HEK293 (cell line): ENCODE results near the gene NFIC.

Experiments
- CTCF ChIA-PET: fragments of 350-600 bp; formaldehyde crosslinking; extraction: SDS; loops from one replicate; lab custom pipeline; 2021; ENCODE audit warnings: antibody characterized with exemption; lab: Yijun Ruan, JAX
- POLR2A ChIA-PET: fragments of 300-600 bp; formaldehyde crosslinking; extraction: SDS; loops from one replicate; lab custom pipeline; 2020; ENCODE audit warnings: antibody characterized with exemption, inconsistent platforms; lab: Yijun Ruan, JAX
- H3K27ac ChIP-seq: fragments of 200-500 bp; sonication (Bioruptor generic); 2 replicates; pipeline ENCODE4 v1.5.1; 2014; ENCODE audit warnings: low read depth, low read length, control low read depth, inconsistent platforms; ENCODE audit errors: extremely low read depth
- H3K36me3 ChIP-seq, 2 experiments: fragments of 200-500 bp in 1 of 2; sonication (Bioruptor generic) in 1 of 2; 1 replicate in 1 of 2; 2 replicates in 1 of 2; pipeline ENCODE4 v1.5.1; 2014 to 2017; ENCODE audit warnings: inconsistent platforms in 2 of 2, low read length in 2 of 2; ENCODE audit not compliant: control insufficient read depth in 2 of 2, insufficient read depth in 1 of 2
- H3K4me1 ChIP-seq: fragments of 200-500 bp; sonication (Bioruptor generic); 2 replicates; pipeline ENCODE4 v1.5.1; 2014; ENCODE audit warnings: mild to moderate bottlenecking, low read length, inconsistent platforms; ENCODE audit not compliant: control insufficient read depth, insufficient read depth
- H3K4me3 ChIP-seq: 2 replicates; pipeline ENCODE4 v1.5.1; 2011; ENCODE audit warnings: low read depth, mild to moderate bottlenecking, control low read depth, low read length, moderate library complexity
- H3K9me3 ChIP-seq: fragments of 200-500 bp; sonication (Bioruptor generic); 2 replicates; pipeline ENCODE4 v1.5.1; 2014; ENCODE audit warnings: low read depth, low read length, inconsistent platforms; ENCODE audit not compliant: control insufficient read depth, insufficient read depth
- GLI4 ChIP-seq: fragments of 450-650 bp; formaldehyde crosslinking; IDR thresholded peaks from 2 replicates; pipeline ENCODE4 v1.5.1; 2016; ENCODE audit warnings: missing biosample characterization, missing genetic modification characterization
- KLF7 ChIP-seq: fragments of 450-650 bp; formaldehyde crosslinking; IDR thresholded peaks from 2 replicates; pipeline ENCODE4 v1.5.1; 2016; ENCODE audit warnings: missing biosample characterization, missing genetic modification characterization, borderline replicate concordance
- KLF8 ChIP-seq: fragments of 450-650 bp; formaldehyde crosslinking; IDR thresholded peaks from 2 replicates; pipeline ENCODE4 v1.5.1; 2016; ENCODE audit warnings: missing biosample characterization, missing genetic modification characterization
- REPIN1 ChIP-seq: fragments of 450-650 bp; formaldehyde crosslinking; IDR thresholded peaks from 2 replicates; pipeline ENCODE4 v1.5.1; 2017; ENCODE audit warnings: missing biosample characterization, missing genetic modification characterization, low read depth
- ZBTB21 ChIP-seq: fragments of 450-650 bp; formaldehyde crosslinking; IDR thresholded peaks from 2 replicates; pipeline ENCODE4 v1.5.1; 2017; ENCODE audit warnings: missing biosample characterization, missing genetic modification characterization
- ZFHX2 ChIP-seq: fragments of 450-650 bp; formaldehyde crosslinking; conservative IDR thresholded peaks from 2 replicates; pipeline ENCODE4 v1.5.1; 2016; ENCODE audit warnings: missing biosample characterization, missing genetic modification characterization
- ZFP3 ChIP-seq: fragments of 450-650 bp; formaldehyde crosslinking; IDR thresholded peaks from 2 replicates; pipeline ENCODE4 v1.5.1; 2016; ENCODE audit warnings: low read depth, missing biosample characterization, missing genetic modification characterization
- ZNF16 ChIP-seq: fragments of 450-650 bp; formaldehyde crosslinking; IDR thresholded peaks from 2 replicates; pipeline ENCODE4 v1.5.1; 2016; ENCODE audit warnings: low read depth, missing biosample characterization, missing genetic modification characterization
- ZNF174 ChIP-seq: fragments of 450-650 bp; formaldehyde crosslinking; IDR thresholded peaks from 2 replicates; pipeline ENCODE4 v1.5.0; 2017; ENCODE audit warnings: missing biosample characterization, mild to moderate bottlenecking, missing genetic modification characterization
- ZNF184 ChIP-seq: fragments of 450-650 bp; IDR thresholded peaks from 2 replicates; pipeline ENCODE4 v1.5.1; 2018; ENCODE audit warnings: missing biosample characterization, mild to moderate bottlenecking, missing genetic modification characterization
- ZNF19 ChIP-seq: fragments of 450-650 bp; formaldehyde crosslinking; IDR thresholded peaks from 2 replicates; pipeline ENCODE4; 2016; ENCODE audit warnings: missing biosample characterization, missing genetic modification characterization, low read depth
- ZNF214 ChIP-seq: fragments of 450-650 bp; formaldehyde crosslinking; IDR thresholded peaks from 2 replicates; pipeline ENCODE4 v1.5.1; 2017; ENCODE audit warnings: missing biosample characterization, mild to moderate bottlenecking, missing genetic modification characterization, borderline replicate concordance
- ZNF274 ChIP-seq, 2 experiments: fragments of 200-500 bp in 1 of 2; fragments of 450-650 bp in 1 of 2; sonication (Bioruptor generic) in 1 of 2; formaldehyde crosslinking in 1 of 2; IDR thresholded peaks; 2 replicates each; pipeline versions ENCODE4 v1.5.1 to v1.6.1; 2014 to 2016; ENCODE audit warnings: borderline replicate concordance in 1 of 2, inconsistent platforms in 1 of 2, low read length in 1 of 2, missing biosample characterization in 1 of 2, missing genetic modification characterization in 1 of 2
- ZNF433 ChIP-seq: fragments of 450-650 bp; formaldehyde crosslinking; IDR thresholded peaks from 2 replicates; pipeline ENCODE4 v1.5.1; 2016; ENCODE audit warnings: missing biosample characterization, missing genetic modification characterization, low read depth
- ZNF548 ChIP-seq: fragments of 450-650 bp; formaldehyde crosslinking; IDR thresholded peaks from 2 replicates; pipeline ENCODE4 v1.5.1; 2016; ENCODE audit warnings: missing biosample characterization, missing genetic modification characterization
- TF ChIP-seq, protein P1 (sequence below): fragments of 450-650 bp; formaldehyde crosslinking; IDR thresholded peaks from 2 replicates; pipeline ENCODE4 v1.5.1; 2016; ENCODE audit warnings: missing biosample characterization, missing genetic modification characterization
- TF ChIP-seq, protein P2 (sequence below): fragments of 450-650 bp; formaldehyde crosslinking; IDR thresholded peaks from 2 replicates; pipeline ENCODE4 v1.5.1; 2016; ENCODE audit warnings: missing biosample characterization, missing genetic modification characterization
- TF ChIP-seq, protein P3 (sequence below): fragments of 450-650 bp; formaldehyde crosslinking; IDR thresholded peaks from 2 replicates; pipeline ENCODE4 v1.5.1; 2016; ENCODE audit warnings: missing biosample characterization, missing genetic modification characterization
- TF ChIP-seq, protein P4 (sequence below): fragments of 450-650 bp; formaldehyde crosslinking; IDR thresholded peaks from 2 replicates; pipeline ENCODE4 v1.5.1; 2016; ENCODE audit warnings: missing biosample characterization, missing genetic modification characterization
- TF ChIP-seq, protein P5 (sequence below): fragments of 450-650 bp; formaldehyde crosslinking; IDR thresholded peaks from 2 replicates; pipeline ENCODE4 v1.5.1; 2016; ENCODE audit warnings: missing biosample characterization, missing genetic modification characterization

Gene NFIC

DNA sequence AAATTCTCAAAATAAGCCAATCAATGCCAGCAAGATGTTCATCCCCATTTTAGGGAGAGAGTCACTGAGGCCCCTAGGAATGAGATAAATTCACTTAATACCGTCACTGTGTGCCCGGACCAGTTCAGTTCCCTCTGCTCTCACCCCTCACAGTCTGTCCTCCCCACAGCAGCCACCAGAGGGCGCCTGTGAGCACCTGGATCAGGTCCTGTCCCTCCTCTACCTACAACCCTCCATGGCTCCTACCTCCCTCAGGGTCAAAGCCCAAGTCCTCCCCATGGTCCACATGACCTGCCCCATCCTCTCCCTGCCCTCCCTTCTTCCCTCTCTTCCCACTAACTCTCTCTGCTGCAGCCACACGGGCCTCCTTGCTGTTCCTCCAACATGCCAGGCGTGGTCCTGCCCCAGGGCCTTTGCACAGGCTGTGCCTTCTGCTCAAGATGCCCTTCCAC is 42.0 kb upstream of the NFIC start (continued):
- TF ChIP-seq, protein P1, sequence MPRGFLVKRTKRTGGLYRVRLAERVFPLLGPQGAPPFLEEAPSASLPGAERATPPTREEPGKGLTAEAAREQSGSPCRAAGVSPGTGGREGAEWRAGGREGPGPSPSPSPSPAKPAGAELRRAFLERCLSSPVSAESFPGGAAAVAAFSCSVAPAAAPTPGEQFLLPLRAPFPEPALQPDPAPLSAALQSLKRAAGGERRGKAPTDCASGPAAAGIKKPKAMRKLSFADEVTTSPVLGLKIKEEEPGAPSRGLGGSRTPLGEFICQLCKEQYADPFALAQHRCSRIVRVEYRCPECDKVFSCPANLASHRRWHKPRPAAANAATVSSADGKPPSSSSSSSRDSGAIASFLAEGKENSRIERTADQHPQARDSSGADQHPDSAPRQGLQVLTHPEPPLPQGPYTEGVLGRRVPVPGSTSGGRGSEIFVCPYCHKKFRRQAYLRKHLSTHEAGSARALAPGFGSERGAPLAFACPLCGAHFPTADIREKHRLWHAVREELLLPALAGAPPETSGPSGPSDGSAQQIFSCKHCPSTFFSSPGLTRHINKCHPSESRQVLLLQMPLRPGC: 0 out of 2 replicates have a peak, but pooled peaks have one; percentile 8
- TF ChIP-seq REPIN1 (tag by site-specific recombination) (no peak), ZNF16 (tag by site-specific recombination) (peak; percentile 99), KLF8 (tag by site-specific recombination) (peak; percentile 87), KLF7 (peak; percentile 73; the same call in 1 of the 2 replicates), ZNF548 (tag by site-specific recombination) (no peak)
- TF ChIP-seq, protein P2, sequence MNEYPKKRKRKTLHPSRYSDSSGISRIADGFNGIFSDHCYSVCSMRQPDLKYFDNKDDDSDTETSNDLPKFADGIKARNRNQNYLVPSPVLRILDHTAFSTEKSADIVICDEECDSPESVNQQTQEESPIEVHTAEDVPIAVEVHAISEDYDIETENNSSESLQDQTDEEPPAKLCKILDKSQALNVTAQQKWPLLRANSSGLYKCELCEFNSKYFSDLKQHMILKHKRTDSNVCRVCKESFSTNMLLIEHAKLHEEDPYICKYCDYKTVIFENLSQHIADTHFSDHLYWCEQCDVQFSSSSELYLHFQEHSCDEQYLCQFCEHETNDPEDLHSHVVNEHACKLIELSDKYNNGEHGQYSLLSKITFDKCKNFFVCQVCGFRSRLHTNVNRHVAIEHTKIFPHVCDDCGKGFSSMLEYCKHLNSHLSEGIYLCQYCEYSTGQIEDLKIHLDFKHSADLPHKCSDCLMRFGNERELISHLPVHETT: peak; percentile 75; the same call in 1 of the 2 replicates
- TF ChIP-seq, protein P3, sequence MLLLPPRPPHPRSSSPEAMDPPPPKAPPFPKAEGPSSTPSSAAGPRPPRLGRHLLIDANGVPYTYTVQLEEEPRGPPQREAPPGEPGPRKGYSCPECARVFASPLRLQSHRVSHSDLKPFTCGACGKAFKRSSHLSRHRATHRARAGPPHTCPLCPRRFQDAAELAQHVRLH: peak; percentile 96
- TF ChIP-seq, protein P4, sequence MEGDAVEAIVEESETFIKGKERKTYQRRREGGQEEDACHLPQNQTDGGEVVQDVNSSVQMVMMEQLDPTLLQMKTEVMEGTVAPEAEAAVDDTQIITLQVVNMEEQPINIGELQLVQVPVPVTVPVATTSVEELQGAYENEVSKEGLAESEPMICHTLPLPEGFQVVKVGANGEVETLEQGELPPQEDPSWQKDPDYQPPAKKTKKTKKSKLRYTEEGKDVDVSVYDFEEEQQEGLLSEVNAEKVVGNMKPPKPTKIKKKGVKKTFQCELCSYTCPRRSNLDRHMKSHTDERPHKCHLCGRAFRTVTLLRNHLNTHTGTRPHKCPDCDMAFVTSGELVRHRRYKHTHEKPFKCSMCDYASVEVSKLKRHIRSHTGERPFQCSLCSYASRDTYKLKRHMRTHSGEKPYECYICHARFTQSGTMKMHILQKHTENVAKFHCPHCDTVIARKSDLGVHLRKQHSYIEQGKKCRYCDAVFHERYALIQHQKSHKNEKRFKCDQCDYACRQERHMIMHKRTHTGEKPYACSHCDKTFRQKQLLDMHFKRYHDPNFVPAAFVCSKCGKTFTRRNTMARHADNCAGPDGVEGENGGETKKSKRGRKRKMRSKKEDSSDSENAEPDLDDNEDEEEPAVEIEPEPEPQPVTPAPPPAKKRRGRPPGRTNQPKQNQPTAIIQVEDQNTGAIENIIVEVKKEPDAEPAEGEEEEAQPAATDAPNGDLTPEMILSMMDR (tag by site-specific recombination): peak; percentile 84
- TF ChIP-seq, protein P5, sequence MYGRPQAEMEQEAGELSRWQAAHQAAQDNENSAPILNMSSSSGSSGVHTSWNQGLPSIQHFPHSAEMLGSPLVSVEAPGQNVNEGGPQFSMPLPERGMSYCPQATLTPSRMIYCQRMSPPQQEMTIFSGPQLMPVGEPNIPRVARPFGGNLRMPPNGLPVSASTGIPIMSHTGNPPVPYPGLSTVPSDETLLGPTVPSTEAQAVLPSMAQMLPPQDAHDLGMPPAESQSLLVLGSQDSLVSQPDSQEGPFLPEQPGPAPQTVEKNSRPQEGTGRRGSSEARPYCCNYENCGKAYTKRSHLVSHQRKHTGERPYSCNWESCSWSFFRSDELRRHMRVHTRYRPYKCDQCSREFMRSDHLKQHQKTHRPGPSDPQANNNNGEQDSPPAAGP (tag by site-specific recombination): 0 out of 2 replicates have a peak, but pooled peaks have one; percentile 57

DNA sequence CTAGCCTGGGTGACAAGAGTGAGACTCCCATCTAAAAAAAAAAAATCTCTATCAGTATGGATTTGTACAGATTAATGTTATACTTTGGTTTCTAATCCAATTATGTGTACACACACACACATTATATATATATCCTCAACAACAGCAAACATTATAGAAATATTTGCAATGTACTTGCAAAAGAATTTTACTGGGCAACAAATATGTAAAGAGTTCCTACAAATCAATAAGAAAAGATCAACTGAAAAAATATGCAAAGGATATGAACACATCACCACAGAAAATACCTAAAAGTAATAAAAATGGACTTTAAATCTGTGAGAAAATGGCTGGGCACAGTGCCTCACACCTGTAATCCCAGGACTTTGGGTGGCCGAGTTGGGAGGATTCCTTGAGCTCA is 40.9 kb upstream of the NFIC start:
- H3K4me1 ChIP-seq: no peaks in the 10 kb centered on the region

DNA sequence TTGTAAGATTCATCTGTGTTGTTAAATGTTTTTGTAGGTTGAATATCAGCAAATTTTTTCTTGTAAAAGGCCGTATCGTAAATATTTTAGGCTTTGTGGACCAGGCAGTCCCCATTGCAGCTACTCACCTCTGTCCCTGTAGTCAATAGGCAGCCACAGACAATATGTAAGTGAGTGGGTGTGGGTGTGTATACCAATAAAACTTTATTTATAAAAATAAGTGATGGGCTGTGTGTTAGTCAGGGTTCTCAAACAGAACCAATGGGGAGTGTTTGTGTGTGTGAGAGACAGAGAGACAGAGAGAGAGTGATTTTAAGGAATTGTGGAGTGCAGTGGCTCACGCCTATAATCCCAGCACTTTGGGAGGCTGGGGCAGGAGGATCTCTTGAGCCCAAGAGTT is 37.6 kb upstream of the NFIC start:
- no peaks in the 10 kb centered on the region for H3K9me3 ChIP-seq
- CTCF ChIA-PET: interaction anchor here (1.1 to 7.0 kb wide), 6 partner anchors 10 to 156 kb away, joined by 4 to 107 read pairs (median 14); partner anchors contain the start of gene SMIM44
- no peak overlapping the region for H3K27ac ChIP-seq
- no peaks in the 10 kb centered on the region for H3K4me1 ChIP-seq
- H3K36me3 ChIP-seq: no peaks in the 10 kb centered on the region
- peak; percentile 47 for TF ChIP-seq ZFHX2 (tag by site-specific recombination)
- no peak for TF ChIP-seq GLI4 (tag by site-specific recombination)
- TF ChIP-seq, all 188 proteins: peak for 1
- POLR2A ChIA-PET: no interaction called here
- H3K4me3 ChIP-seq: no peak overlapping the region

More for the DNA sequence above, 40.9 kb upstream of the NFIC start:
- no peak overlapping the region for H3K4me3 ChIP-seq
- CTCF ChIA-PET: interaction anchor here (0.7 to 7.0 kb wide), 10 partner anchors 10 to 349 kb away, joined by 3 to 107 read pairs (median 7); no protein-coding TSS in a partner anchor
- no peak for TF ChIP-seq ZNF433
- no peak for TF ChIP-seq ZNF274 (IDR thresholded peaks at IDR 0.05; ENCODE audit: low read length)
- TF ChIP-seq ZNF274 (tag by site-specific recombination; IDR thresholded peaks at IDR 0.05; ENCODE audit: borderline replicate concordance): no peak
- TF ChIP-seq ZFP3 (tag by site-specific recombination): no peak
- no peak for TF ChIP-seq ZNF174
- TF ChIP-seq ZNF214 (tag by site-specific recombination): no peak
- TF ChIP-seq ZBTB21: no peak
- TF ChIP-seq ZNF19 (tag by site-specific recombination): no peak
- TF ChIP-seq ZNF184 (tag by site-specific recombination): no peak
- no peak overlapping the region for H3K27ac ChIP-seq
- POLR2A ChIA-PET: no interaction called here
- H3K9me3 ChIP-seq: no peaks in the 10 kb centered on the region
- H3K36me3 ChIP-seq: no peaks in the 10 kb centered on the region
